H1 (cell line): ENCODE data around the gene PAX5. TPM values are rescaled to one million over a fixed set of nuclear protein-coding genes. Genes with fewer than 3 reads are reported as not detected.

ENCODE experiments used
- polyA plus RNA-seq, 7 experiments: library from polyadenylated mRNA; depleted of rRNA in 3 of 7; stranded (reverse) in 5 of 7; unstranded in 2 of 7; fragments of >200 nt in 5 of 7; fragments of 200-250 nt in 2 of 7; gene quantifications; 1 replicate in 5 of 7; 2 replicates in 1 of 7; 4 replicates in 1 of 7; pipeline versions ENCODE4 v1.2.1 to v1.2.3, GENCODE V29; 2011 to 2013; ENCODE audit warnings: missing spikeins in 2 of 7, mixed read lengths in 2 of 7
- total RNA-seq: library from RNA; stranded (reverse); fragmentation: NEBNext Ultra II Directional; extraction: Animal tissue kit (Norgen Biotek cat#: 25700); gene quantifications from 2 replicates; pipeline ENCODE4 v1.2.1, GENCODE V29; 2021
- TF ChIP-seq, protein P1 (sequence below): fragments of 300-600 bp; sonication (generic); IDR thresholded peaks from 2 replicates; pipeline ENCODE4 v1.7.1; 2012; ENCODE audit warnings: low read length, moderate library complexity, mild to moderate bottlenecking, inconsistent platforms; ENCODE audit not compliant: insufficient replicate concordance

Gene PAX5
- total and polyA plus RNA-seq, 2 of the 8 experiments (the other 6 are each of a cell fraction or from before 2014, with no cell fraction given): 0.29 to 0.43 TPM

- TF ChIP-seq, protein P1, sequence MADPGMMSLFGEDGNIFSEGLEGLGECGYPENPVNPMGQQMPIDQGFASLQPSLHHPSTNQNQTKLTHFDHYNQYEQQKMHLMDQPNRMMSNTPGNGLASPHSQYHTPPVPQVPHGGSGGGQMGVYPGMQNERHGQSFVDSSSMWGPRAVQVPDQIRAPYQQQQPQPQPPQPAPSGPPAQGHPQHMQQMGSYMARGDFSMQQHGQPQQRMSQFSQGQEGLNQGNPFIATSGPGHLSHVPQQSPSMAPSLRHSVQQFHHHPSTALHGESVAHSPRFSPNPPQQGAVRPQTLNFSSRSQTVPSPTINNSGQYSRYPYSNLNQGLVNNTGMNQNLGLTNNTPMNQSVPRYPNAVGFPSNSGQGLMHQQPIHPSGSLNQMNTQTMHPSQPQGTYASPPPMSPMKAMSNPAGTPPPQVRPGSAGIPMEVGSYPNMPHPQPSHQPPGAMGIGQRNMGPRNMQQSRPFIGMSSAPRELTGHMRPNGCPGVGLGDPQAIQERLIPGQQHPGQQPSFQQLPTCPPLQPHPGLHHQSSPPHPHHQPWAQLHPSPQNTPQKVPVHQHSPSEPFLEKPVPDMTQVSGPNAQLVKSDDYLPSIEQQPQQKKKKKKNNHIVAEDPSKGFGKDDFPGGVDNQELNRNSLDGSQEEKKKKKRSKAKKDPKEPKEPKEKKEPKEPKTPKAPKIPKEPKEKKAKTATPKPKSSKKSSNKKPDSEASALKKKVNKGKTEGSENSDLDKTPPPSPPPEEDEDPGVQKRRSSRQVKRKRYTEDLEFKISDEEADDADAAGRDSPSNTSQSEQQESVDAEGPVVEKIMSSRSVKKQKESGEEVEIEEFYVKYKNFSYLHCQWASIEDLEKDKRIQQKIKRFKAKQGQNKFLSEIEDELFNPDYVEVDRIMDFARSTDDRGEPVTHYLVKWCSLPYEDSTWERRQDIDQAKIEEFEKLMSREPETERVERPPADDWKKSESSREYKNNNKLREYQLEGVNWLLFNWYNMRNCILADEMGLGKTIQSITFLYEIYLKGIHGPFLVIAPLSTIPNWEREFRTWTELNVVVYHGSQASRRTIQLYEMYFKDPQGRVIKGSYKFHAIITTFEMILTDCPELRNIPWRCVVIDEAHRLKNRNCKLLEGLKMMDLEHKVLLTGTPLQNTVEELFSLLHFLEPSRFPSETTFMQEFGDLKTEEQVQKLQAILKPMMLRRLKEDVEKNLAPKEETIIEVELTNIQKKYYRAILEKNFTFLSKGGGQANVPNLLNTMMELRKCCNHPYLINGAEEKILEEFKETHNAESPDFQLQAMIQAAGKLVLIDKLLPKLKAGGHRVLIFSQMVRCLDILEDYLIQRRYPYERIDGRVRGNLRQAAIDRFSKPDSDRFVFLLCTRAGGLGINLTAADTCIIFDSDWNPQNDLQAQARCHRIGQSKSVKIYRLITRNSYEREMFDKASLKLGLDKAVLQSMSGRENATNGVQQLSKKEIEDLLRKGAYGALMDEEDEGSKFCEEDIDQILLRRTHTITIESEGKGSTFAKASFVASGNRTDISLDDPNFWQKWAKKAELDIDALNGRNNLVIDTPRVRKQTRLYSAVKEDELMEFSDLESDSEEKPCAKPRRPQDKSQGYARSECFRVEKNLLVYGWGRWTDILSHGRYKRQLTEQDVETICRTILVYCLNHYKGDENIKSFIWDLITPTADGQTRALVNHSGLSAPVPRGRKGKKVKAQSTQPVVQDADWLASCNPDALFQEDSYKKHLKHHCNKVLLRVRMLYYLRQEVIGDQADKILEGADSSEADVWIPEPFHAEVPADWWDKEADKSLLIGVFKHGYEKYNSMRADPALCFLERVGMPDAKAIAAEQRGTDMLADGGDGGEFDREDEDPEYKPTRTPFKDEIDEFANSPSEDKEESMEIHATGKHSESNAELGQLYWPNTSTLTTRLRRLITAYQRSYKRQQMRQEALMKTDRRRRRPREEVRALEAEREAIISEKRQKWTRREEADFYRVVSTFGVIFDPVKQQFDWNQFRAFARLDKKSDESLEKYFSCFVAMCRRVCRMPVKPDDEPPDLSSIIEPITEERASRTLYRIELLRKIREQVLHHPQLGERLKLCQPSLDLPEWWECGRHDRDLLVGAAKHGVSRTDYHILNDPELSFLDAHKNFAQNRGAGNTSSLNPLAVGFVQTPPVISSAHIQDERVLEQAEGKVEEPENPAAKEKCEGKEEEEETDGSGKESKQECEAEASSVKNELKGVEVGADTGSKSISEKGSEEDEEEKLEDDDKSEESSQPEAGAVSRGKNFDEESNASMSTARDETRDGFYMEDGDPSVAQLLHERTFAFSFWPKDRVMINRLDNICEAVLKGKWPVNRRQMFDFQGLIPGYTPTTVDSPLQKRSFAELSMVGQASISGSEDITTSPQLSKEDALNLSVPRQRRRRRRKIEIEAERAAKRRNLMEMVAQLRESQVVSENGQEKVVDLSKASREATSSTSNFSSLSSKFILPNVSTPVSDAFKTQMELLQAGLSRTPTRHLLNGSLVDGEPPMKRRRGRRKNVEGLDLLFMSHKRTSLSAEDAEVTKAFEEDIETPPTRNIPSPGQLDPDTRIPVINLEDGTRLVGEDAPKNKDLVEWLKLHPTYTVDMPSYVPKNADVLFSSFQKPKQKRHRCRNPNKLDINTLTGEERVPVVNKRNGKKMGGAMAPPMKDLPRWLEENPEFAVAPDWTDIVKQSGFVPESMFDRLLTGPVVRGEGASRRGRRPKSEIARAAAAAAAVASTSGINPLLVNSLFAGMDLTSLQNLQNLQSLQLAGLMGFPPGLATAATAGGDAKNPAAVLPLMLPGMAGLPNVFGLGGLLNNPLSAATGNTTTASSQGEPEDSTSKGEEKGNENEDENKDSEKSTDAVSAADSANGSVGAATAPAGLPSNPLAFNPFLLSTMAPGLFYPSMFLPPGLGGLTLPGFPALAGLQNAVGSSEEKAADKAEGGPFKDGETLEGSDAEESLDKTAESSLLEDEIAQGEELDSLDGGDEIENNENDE: no peak
Observed at GRCh38 chr9:36913393-36914211, 120.5 kb downstream of the PAX5 start (continued).
